Measurements from ENCODE around the gene GPR45. TPM values are rescaled to one million over a fixed set of nuclear protein-coding genes. Genes with fewer than 3 reads are reported as not detected.

Gene GPR45
- total and polyA plus RNA-seq, 4 donors: not detected

DNA sequence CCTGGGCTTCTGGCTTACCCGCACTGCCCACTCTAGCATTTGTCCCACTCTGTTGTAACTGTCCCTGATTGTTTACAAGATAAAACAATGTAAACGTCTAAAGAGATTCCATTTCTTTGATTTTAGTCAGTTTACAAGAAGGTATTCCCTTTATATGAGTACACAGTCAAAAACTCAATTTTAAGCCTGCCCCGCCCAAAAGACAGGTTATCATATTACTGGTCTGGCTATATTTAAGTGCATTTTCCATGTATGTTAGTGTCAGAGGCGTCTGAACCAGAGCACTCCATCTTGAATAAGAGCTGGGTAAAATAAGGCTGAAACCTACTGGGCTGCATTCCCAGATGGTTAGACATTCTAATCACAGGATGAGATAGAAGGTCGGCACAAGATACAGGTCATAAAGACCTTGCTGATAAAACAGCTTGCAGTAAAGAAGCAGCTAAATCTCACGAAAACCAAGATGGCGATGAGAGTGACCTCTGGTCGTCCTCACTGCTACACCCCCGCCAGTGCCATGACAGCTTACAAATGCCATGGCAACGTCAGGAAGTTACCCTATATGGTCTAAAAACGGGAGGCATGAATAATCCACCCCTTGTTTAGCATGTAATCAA is 15.0 kb downstream of the GPR45 start (continued):
- TF ChIP-seq, protein P1, sequence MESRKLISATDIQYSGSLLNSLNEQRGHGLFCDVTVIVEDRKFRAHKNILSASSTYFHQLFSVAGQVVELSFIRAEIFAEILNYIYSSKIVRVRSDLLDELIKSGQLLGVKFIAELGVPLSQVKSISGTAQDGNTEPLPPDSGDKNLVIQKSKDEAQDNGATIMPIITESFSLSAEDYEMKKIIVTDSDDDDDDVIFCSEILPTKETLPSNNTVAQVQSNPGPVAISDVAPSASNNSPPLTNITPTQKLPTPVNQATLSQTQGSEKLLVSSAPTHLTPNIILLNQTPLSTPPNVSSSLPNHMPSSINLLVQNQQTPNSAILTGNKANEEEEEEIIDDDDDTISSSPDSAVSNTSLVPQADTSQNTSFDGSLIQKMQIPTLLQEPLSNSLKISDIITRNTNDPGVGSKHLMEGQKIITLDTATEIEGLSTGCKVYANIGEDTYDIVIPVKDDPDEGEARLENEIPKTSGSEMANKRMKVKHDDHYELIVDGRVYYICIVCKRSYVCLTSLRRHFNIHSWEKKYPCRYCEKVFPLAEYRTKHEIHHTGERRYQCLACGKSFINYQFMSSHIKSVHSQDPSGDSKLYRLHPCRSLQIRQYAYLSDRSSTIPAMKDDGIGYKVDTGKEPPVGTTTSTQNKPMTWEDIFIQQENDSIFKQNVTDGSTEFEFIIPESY (IDR thresholded peaks at IDR 0.05): no peak

DNA sequence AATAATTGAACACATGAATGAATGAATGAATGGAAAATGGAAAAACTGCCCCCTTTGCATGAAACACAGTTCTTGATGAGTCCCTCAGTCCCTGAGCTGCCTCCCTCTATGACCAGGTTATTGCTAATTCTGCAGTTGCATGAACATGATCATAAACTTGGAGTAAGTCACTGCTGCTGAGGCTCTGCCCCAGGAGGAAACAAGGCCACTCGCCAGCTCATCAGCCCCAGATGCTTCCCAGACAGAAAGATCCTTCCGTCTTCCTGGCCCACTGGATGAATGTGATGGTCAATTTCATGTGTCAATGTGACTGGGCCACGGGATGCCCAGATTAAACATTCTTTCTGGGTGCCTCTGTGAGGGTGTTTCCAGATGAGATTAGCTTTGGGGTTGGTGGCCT is 16.4 kb downstream of the GPR45 start:
- no peaks in the 10 kb centered on the region for H3K36me3 ChIP-seq (ENCODE audit: control insufficient read depth in 4 of 4, insufficient read depth in 3 of 4, low read depth in 1 of 4, low read length in 3 of 4)
- no peak overlapping the region for H3K27ac ChIP-seq (ENCODE audit: low read depth in 1 of 2, low read length in 2 of 2)
- H3K4me1 ChIP-seq (ENCODE audit: control insufficient read depth in 4 of 4, insufficient read depth in 4 of 4, low read length in 3 of 4): no peaks in the 10 kb centered on the region
- 94% methylated on average over 3 of the region's 3 CpGs for WGBS
- no peak overlapping the region for H3K4me3 ChIP-seq (ENCODE audit: low read depth in 1 of 3, low read length in 3 of 3)
- no peaks in the 10 kb centered on the region for H3K9me3 ChIP-seq (ENCODE audit: control insufficient read depth in 4 of 4, low read length in 3 of 4)
- H3K27me3 ChIP-seq (ENCODE audit: control insufficient read depth in 4 of 4, insufficient read depth in 4 of 4, low read length in 3 of 4): no peaks in the 10 kb centered on the region
- TF ChIP-seq FOXA1 (IDR thresholded peaks at IDR 0.05) (no peak), FOXA2 (IDR thresholded peaks at IDR 0.05) (no peak), SP1 (IDR thresholded peaks at IDR 0.05) (no peak), RAD21 (IDR thresholded peaks at IDR 0.05) (no peak), YY1 (IDR thresholded peaks at IDR 0.05) (no peak), JUND (IDR thresholded peaks at IDR 0.05) (no peak), EGR1 (IDR thresholded peaks at IDR 0.05; ENCODE audit: low read depth in 2 of 2) (no peak), RXRA (IDR thresholded peaks at IDR 0.05) (no peak), GABPA (IDR thresholded peaks at IDR 0.05 in 1 of 2, conservative IDR thresholded peaks at IDR 0.05 in 1 of 2) (no peak), TAF1 (conservative IDR thresholded peaks at IDR 0.05) (no peak), NR2F2 (IDR thresholded peaks at IDR 0.05) (no peak), HNF4A (conservative IDR thresholded peaks at IDR 0.05) (no peak), HNF4G (IDR thresholded peaks at IDR 0.05) (no peak)
- TF ChIP-seq, protein P2, sequence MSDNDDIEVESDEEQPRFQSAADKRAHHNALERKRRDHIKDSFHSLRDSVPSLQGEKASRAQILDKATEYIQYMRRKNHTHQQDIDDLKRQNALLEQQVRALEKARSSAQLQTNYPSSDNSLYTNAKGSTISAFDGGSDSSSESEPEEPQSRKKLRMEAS (IDR thresholded peaks at IDR 0.05): no peak
- TF ChIP-seq, protein P3, sequence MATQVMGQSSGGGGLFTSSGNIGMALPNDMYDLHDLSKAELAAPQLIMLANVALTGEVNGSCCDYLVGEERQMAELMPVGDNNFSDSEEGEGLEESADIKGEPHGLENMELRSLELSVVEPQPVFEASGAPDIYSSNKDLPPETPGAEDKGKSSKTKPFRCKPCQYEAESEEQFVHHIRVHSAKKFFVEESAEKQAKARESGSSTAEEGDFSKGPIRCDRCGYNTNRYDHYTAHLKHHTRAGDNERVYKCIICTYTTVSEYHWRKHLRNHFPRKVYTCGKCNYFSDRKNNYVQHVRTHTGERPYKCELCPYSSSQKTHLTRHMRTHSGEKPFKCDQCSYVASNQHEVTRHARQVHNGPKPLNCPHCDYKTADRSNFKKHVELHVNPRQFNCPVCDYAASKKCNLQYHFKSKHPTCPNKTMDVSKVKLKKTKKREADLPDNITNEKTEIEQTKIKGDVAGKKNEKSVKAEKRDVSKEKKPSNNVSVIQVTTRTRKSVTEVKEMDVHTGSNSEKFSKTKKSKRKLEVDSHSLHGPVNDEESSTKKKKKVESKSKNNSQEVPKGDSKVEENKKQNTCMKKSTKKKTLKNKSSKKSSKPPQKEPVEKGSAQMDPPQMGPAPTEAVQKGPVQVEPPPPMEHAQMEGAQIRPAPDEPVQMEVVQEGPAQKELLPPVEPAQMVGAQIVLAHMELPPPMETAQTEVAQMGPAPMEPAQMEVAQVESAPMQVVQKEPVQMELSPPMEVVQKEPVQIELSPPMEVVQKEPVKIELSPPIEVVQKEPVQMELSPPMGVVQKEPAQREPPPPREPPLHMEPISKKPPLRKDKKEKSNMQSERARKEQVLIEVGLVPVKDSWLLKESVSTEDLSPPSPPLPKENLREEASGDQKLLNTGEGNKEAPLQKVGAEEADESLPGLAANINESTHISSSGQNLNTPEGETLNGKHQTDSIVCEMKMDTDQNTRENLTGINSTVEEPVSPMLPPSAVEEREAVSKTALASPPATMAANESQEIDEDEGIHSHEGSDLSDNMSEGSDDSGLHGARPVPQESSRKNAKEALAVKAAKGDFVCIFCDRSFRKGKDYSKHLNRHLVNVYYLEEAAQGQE (IDR thresholded peaks at IDR 0.05): no peak
- TF ChIP-seq, protein P1 (IDR thresholded peaks at IDR 0.05): no peak
- TF ChIP-seq, protein P4, sequence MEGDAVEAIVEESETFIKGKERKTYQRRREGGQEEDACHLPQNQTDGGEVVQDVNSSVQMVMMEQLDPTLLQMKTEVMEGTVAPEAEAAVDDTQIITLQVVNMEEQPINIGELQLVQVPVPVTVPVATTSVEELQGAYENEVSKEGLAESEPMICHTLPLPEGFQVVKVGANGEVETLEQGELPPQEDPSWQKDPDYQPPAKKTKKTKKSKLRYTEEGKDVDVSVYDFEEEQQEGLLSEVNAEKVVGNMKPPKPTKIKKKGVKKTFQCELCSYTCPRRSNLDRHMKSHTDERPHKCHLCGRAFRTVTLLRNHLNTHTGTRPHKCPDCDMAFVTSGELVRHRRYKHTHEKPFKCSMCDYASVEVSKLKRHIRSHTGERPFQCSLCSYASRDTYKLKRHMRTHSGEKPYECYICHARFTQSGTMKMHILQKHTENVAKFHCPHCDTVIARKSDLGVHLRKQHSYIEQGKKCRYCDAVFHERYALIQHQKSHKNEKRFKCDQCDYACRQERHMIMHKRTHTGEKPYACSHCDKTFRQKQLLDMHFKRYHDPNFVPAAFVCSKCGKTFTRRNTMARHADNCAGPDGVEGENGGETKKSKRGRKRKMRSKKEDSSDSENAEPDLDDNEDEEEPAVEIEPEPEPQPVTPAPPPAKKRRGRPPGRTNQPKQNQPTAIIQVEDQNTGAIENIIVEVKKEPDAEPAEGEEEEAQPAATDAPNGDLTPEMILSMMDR (IDR thresholded peaks at IDR 0.05; ENCODE audit: low read depth, low read length, missing input control): no peak
- TF ChIP-seq, protein P5, sequence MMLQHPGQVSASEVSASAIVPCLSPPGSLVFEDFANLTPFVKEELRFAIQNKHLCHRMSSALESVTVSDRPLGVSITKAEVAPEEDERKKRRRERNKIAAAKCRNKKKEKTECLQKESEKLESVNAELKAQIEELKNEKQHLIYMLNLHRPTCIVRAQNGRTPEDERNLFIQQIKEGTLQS (IDR thresholded peaks at IDR 0.05): no peak
- no peak overlapping the region for H3K9ac ChIP-seq (ENCODE audit: low read depth in 1 of 2, low read length in 2 of 2)
- DNase-seq (ENCODE audit: low spot score): no peak

Data from liver (tissue), 9 donors.